HEK293 (cell line): Measurements from ENCODE around the gene AAK1.

ENCODE experiments used
- ATF2 ChIP-seq: fragments of 450-650 bp; formaldehyde crosslinking; IDR thresholded peaks from 2 replicates; pipeline ENCODE4 v1.5.1; 2016; ENCODE audit warnings: missing biosample characterization, missing genetic modification characterization, low read depth
- CTCF ChIP-seq: fragments of 450-650 bp; formaldehyde crosslinking; IDR thresholded peaks from 2 replicates; pipeline ENCODE4 v1.5.1; 2016; ENCODE audit warnings: missing biosample characterization, missing genetic modification characterization
- HOXA7 ChIP-seq: sonication (generic); formaldehyde crosslinking; IDR thresholded peaks from 2 replicates; pipeline ENCODE4 v1.8.1; 2022; ENCODE audit warnings: missing genetic modification reagents, borderline replicate concordance
- HOXC10 ChIP-seq: sonication (generic); formaldehyde crosslinking; IDR thresholded peaks from 2 replicates; pipeline ENCODE4 v1.8.1; 2023; ENCODE audit warnings: mild to moderate bottlenecking, missing genetic modification reagents
- REST ChIP-seq: fragments of 450-650 bp; formaldehyde crosslinking; IDR thresholded peaks from 2 replicates; pipeline ENCODE4 v1.5.1; 2016; ENCODE audit warnings: missing biosample characterization, missing genetic modification characterization
- TCF7L2 ChIP-seq: IDR thresholded peaks from 2 replicates; pipeline ENCODE4 v1.6.1; 2011; ENCODE audit warnings: low read depth, mild to moderate bottlenecking, inconsistent platforms, low read length, moderate library complexity, borderline replicate concordance
- ZFHX2 ChIP-seq: fragments of 450-650 bp; formaldehyde crosslinking; conservative IDR thresholded peaks from 2 replicates; pipeline ENCODE4 v1.5.1; 2016; ENCODE audit warnings: missing biosample characterization, missing genetic modification characterization
- ZNF292 ChIP-seq: fragments of 450-650 bp; formaldehyde crosslinking; IDR thresholded peaks from 2 replicates; pipeline ENCODE4 v1.5.1; 2016; ENCODE audit warnings: low read depth, missing biosample characterization, missing genetic modification characterization, borderline replicate concordance
- ZNF747 ChIP-seq: fragments of 450-650 bp; formaldehyde crosslinking; IDR thresholded peaks from 2 replicates; pipeline ENCODE4 v1.5.1; 2016; ENCODE audit warnings: missing biosample characterization, missing genetic modification characterization
- TF ChIP-seq, protein P1 (sequence below): fragments of 450-650 bp; formaldehyde crosslinking; IDR thresholded peaks from 2 replicates; pipeline ENCODE4 v1.5.1; 2016; ENCODE audit warnings: missing biosample characterization, missing genetic modification characterization, low read depth

- TF ChIP-seq CTCF (tag by site-specific recombination) (no peak), TCF7L2 (no peak), HOXC10 (CRISPR knock-in tag) (no peak), REST (tag by site-specific recombination) (no peak), ZFHX2 (tag by site-specific recombination) (no peak), ATF2 (no peak), ZNF292 (no peak), HOXA7 (CRISPR knock-in tag) (no peak), ZNF747 (tag by site-specific recombination) (no peak)
- TF ChIP-seq, protein P1, sequence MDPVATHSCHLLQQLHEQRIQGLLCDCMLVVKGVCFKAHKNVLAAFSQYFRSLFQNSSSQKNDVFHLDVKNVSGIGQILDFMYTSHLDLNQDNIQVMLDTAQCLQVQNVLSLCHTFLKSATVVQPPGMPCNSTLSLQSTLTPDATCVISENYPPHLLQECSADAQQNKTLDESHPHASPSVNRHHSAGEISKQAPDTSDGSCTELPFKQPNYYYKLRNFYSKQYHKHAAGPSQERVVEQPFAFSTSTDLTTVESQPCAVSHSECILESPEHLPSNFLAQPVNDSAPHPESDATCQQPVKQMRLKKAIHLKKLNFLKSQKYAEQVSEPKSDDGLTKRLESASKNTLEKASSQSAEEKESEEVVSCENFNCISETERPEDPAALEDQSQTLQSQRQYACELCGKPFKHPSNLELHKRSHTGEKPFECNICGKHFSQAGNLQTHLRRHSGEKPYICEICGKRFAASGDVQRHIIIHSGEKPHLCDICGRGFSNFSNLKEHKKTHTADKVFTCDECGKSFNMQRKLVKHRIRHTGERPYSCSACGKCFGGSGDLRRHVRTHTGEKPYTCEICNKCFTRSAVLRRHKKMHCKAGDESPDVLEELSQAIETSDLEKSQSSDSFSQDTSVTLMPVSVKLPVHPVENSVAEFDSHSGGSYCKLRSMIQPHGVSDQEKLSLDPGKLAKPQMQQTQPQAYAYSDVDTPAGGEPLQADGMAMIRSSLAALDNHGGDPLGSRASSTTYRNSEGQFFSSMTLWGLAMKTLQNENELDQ (tag by site-specific recombination) = no peak
Observed at GRCh38 chr2:69665152-69665551, 21.6 kb upstream of the AAK1 start.
